GM18867 (cell line): ENCODE results near the gene PRIM1.
"Not testable (repeated sequence)": the region's sequence is repeated elsewhere in the genome, so short reads cannot be mapped to it uniquely, and the experiment has no call there.

ENCODE experiments used
- ATAC-seq: cut with Tn5 transposase; IDR thresholded peaks from one replicate; pipeline ENCODE4 v1.9.1; 2021; ENCODE audit warnings: mild to moderate bottlenecking, moderate library complexity; ENCODE audit not compliant: unreplicated experiment

Gene PRIM1

DNA sequence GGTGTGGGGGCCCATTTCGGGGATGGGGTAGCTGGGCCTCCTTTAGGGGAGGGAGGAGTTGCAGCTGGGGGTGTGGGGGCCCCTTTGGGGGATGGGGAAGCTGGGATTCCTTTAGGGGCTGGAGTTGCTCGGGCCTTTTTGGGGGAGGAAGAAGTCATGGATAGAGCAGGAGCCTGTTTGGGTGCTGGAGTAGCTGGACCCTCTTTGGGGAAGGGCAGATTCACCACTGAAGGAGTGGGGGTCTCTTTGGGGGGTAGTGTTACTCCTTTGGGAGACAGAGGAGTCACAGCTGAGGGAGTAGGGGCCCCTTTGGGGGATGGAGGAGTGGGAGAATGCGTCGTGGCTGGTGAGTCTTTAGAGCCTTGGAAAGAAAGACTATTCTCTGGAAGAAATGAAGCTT lies 33.5 kb downstream of the PRIM1 start:
- ATAC-seq, result no peak

DNA sequence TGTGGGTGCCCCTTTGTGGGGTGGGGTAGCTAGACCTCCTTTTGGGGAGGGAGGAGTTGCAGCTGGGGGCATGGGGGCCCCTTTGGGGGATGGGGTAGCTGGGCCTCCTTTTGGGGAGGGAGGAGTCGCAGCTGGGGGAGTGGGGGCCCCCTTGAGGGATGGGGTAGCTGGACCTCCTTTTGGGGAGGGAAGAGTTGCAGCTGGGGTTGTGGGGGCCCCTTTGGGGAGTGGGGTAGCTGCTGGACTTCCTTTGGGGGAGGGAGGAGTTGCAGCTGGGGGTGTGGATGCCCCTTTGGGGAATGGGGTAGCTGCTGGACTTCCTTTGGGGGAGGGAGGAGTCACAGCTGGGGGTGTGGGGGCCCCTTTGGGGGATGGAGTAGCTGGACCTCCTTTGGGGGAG lies 34.0 kb downstream of the PRIM1 start:
- ATAC-seq, result no peak

DNA sequence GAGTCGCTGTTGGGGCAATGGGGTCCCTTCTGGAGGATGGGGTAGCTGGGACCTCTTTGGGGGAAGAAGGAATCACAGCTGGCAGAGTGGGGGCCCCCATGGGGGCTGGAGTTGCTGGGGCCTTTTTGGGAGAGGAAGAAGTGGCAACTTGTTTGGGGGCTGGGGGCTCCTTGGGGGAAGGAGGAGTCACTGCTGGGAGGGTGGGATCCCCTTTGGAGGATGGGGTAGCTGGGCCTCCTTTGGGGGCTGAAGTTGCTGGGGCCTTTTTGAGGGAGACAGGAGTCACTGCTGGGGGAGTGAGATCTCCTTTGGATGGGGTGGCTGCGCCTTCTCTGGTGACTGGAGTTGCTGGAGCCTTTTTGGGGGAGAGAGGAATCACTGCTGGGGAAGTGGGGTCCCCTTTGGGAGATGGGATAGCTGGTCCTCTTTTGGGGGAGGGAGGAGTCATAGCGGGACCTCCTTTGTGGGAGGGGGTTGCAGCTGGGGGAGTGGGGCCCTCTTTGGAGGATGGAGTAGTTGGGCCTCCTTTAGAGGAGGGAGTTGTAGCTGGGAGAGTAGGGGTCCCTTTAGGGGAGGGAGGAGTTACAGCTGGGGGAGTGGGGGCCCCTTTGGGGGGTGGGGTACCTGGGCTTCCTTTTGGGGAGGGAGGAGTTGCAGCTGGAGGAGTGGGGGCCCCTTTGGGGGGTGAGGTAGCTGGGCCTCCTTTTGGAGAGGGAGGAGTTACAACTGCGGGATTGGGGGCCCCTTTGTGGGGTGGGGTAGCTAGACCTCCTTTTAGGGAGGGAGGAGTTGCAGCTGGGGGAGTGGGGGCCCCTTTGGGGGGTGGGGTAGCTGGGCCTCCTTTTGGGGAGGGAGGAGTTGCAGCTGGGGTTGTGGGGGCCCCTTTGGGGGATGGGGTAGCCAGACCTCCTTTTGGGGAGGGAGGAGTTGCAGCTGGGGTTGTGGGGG lies 34.9 kb downstream of the PRIM1 start:
- no peak for ATAC-seq

DNA sequence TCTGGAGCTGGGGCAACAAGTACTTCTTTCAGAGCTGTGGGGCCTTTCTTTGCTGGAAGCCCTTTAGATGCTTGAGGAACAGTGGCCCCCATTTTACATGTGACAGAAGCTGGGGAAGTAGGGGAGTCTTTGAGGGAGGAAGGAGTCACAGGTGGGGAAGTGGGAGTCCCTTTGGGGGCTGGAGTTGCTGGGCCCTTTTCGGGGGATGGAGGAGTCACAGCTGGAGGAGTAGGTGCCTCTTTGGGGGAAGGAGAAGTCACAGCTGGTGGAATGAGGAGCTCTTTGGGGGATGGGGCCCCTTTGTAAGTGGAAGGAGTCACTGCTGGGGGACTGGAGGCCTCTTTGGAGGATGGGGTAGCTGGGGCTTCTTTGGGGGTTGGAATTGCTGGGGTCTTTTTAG lies 35.7 kb downstream of the PRIM1 start:
- ATAC-seq, result no peak

DNA sequence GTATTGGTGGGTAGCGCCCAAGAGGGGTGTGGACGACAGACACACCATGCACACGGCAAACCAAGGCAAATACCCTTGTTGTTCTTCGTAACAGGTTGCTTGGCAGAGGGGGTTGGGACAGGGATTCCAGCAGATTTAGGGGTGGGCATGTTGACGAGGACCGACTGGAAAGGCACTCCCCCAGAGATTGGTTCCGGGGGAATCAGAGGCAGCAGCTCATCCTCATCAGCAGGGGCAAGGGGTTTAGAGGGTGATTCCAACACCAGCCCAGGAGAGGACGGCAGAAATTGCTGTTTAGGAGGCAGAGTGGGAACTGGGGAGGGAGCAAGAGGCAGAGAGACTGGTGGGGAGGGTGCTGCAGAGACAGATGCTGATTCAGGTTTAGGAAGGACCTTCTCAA lies 36.3 kb downstream of the PRIM1 start:
- no peak for ATAC-seq

DNA sequence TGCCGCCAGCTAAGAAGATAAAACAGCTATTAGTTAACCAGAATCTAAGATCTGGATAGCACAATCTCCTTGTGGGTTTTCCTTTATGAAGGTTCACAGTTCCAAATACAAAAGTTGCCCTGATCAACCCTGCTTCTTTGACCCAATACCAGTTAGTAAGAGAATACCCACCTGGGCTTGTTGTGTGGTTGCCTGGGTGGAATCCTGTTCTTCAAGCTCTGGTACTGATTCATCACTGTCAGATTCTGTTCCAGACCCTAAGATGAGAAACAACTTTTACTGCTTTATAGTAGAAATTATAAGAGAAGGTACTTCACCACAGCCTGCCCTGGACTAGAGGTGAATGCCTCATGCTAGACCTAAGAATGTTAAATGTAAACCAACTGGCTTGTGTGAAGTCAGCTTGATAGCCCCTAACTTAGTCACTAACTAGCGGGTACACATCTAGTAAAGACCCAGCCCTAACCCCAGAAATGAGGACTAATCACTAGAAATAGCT lies 37.6 kb downstream of the PRIM1 start:
- ATAC-seq, result no peak

DNA sequence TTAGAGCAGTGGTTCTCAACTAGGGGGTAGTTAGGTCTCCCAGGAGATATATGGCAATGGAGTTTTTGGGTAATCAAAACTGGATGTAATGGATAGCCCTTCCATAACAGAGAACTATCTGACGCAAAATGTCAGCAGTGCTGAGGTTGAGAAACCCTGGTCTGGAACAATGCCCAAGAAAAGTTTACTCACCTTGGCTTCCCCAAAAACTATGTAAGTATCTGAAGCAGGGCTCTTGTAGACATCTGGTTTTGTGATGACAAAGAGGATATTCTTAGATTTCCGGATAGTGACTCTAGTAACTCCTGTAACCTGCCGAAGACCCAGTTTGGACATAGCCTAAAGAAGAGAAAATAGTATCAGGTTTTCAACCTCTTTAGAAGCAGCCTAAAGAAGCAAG lies 38.8 kb downstream of the PRIM1 start:
- ATAC-seq, result no peak

DNA sequence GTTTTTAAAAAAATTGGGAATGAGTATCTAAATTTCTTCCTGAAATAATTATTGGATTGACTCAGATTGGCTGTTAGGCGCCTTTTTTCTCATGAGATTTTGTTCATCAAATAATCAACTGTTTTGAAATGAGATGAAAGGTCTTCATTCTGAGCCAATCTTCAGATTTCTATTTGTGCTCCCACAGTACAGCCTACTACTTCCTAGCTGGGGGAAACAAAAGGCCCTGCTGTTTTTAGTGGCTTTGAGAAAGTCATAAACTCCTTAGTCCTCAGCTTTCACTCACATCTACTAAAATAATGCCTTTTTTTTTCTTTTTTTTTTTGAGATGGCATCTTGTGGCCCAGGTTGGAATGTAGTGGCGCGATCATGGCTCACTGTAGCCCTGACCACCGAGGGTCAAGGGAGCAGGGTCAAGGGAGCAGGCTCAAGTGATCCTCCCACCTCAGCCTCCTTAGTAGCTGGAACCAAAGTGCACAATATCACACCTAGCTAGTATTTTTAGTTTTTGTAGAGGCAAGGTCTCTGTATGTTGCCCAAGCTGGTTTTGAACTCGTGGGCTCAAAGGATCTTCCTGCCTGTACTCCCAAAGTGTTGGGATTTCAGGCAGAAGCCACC lies 42.3 kb downstream of the PRIM1 start:
- no peak for ATAC-seq

DNA sequence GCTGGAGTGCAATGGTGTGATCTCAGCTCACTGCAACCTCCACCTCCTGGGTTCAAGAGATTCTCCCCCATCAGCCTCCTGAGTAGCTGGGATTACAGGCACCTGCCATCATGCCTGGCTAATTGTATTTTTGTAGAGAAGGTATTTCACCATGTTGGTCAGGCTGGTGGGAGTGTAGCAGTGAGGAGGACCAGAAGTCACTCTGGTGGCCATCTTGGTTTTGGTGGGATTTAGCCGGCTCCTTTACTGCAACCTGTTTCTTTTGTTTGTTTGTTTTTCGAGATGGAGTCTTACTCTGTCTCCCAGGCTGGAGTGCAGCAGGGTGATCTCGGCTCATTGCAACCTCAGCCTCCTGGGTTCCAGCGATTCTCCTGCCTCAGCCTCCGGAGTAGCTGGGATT lies 47.6 kb downstream of the PRIM1 start:
- ATAC-seq, result not testable (repeated sequence)

DNA sequence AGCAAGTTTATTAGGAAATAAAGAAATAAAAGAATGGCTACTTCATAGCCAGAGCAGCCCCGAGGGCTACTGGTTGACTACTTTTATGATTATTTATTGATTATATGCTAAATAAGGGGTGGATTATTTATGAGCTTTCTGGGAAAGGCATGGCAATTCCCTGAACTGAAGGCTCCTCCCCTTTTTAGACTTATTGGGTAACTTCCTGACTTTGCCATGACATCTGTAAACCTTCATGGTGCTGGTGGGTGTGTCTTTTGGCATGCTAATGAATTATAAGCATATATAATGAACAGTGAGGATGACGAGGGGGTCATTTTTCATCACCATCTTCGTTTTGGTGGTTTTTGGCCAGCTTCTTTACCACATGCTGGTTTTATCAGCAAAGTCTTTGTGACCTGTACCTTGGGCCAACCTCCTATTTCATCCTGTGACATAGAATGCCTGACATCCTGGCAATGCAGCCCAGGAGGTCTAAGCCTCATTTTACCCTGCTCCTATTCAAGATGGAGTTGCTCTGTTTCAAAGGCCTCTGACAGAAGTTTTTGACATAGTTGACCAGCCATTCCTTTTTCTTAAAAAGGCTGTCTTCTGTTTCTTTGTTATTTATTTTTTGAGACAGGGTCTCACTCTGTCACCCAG lies 53.0 kb downstream of the PRIM1 start:
- no peak for ATAC-seq

DNA sequence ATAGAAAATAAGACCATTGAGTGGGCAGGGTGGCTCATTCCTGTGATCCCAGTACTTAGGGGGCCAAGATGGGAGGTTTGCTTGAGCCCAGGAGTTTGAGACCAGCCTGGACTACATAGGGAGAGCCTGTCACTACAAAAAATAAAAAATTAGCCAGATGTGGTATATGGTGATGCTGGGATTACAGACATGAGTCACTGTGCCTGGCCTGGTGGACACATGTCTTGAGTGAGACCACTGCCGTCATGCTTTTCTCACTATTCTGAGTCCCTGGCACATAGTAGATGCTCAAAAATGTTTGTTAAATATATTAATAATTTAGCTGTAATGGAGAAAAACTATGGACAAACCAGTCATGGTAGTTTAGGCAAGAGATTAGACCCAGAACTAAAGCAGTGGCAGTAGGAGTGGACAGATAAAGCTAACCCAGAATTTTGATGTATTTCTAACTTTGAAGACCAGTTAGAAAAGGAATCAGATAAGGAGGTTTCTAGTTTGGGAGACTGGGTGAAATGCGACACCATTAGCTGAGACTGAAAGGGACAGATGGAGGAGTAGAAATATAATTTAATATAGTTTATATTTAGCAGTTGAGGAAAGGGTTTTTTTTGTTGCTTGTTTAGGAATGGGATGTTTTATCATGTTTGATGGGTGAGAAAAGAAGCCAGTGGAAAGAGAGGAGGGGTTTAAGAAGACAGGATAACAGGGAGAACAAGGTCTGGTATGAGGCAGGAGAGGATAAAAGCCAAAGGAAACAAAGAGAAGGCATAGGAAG lies 56.6 kb downstream of the PRIM1 start:
- no peak for ATAC-seq

DNA sequence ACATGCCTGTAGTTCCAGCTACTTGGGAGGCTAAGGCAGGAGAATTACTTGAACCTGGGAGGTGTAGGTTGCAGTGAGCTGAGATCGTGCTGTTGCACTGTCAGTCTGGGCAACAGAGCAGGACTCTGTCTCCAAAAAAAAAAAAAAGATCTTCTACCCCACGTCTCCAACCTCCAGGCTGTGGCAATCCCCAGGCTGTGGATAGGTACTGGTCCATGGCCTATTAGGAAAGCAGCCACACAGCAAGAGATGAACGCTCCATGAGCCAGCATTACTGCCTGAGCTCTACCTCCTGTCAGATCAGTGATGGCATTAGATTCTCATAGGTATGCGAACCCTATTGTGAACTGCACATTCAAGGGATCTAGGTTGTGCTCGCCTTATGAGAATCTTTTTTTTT lies 58.0 kb downstream of the PRIM1 start:
- no peak for ATAC-seq

DNA sequence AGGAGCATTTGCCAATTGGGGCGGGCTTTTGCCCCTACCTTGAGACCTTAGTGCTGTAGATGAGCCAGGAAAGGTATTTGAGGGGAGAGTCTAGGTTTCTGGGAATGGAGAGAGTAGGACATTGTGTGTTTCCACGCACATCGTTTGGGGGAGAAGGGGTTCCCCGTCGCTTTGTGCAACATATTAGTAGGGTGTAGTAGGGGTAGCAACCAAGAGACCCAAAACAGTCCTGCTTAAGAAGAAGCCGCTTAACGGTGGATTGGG lies 63.3 kb downstream of the PRIM1 start:
- ATAC-seq, result no peak

DNA sequence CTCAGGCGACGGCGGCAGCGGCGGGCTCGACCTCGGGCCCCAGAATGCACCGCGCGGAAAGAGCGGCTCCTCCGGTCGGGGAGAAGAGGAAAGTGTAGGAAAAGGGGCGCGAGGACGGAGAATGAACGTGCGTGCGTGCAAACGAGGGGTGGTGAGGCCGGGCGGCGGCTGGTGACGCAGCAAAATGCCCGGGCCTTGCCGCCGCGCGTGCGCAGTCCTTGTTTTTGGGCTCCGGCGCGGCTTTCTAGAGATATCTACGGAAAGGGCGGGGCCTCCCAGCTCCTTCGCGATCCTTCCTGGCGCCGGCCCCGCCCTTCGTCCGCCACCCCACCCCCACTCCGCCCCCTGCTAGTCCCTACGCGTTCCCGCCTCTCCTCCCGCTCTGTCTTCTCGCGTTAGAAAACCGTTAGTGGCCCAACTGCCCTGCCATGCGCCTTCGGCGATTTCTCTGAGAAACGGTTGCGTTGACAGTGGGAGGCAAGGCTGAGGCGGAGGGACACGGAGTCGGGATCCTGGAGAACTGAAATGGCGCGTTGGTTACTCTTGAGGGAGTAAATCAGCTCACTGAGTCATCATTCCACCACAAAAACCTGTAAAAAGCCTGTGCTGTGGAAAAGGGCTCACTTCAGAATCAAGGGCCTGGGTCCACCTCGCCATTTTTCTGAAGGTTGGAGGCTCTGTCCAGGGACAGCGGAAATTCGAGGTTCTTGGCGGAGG lies 63.8 kb downstream of the PRIM1 start, which contains the start of gene PTGES3:
TSS of gene PTGES3 (minus strand) at position 156 of the 717 bp plus-strand sequence. CDS start 285 bp downstream, outside the sequence.
- ATAC-seq, result peak; percentile 62

DNA sequence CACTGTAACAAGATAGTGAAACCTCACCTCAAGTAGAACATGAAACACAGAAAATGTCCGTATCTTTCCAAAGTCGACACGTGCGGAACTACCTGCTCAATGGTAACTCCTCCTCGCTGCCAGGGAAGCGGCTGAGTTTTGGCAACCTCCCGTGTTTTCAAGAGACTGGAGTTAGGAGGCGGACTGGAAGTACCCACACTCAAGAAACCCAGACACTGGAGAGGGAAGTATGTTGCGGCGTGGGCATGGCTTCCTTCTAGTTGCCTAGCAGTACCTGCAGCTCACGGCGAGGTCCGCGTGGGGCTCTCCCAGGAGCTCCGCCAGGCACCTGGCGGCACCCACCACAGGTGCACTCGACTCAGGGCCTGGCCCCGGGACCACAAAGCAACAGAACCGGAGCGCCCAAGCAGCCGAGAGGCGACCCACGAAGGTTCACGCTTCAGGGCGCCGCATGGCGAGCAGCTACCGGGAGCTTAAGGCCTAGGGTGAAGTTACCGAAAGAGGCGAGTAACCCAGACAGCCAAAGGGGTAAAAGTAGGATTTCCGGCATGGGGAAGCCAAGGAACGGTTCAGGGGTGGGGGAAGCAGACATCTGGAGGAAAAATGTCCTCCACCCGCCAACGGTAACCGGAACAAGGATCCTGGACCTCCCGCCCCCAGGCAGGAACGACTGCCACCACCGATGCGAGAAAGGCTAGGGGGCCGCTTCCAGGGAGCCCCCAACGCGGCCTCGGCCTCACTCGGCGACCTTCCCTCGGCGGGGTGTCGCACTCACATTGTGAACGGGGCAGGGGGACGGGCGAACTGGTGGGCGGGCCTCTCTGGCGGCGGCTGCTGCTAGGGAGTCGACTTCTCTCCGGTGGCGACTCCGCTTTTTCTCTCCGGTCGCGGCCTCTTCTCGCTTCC lies 64.6 kb downstream of the PRIM1 start:
- ATAC-seq, result no peak

DNA sequence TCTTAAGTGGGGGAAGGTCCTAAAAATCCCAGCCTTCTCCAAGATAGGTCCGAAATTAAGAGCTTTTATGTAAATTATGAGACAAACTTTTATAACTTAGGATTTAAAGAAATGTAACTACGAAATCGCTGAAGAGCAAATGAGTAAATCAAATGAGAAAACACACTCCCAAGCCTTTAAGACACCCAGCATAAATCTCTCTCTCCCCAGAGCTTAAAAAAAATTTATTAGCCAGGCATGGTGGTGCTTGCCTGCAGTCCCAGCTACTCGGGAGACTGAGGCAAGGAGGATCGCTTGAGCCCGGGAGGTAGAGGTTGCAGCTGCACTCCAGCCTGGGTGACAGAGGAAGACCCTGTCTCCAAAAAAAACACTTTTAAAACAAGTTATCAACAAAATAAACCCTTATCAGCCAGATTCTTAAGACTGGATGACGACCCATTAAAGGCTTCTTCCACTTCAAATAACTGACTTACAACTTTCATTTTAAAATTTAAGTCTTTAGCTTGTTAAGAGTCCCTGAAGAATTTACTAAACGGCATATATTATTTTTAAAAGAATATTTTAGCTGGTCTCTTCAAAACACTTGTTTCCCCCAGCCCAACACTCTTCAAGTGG lies 67.3 kb downstream of the PRIM1 start:
- no peak for ATAC-seq

DNA sequence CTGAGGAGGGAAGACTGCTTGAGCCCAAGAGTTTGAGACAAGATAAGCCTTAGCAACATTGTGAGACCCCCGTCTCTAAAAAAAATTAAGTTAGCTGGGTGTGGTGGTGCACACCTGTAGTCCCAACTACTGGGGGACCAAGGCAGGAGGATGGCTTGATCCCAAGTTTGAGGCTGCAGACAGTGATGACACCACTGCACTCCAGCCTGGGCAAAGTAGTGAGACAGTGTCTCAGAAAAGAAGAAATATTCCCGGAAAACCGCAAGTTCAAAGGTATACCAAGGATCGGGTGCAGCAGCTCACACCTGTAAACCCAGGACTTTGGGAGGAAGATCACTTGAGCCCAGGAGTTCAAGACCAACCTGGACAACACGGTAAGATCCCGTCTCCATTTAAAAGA lies 69.8 kb downstream of the PRIM1 start:
- no peak for ATAC-seq
